ENCODE data around the gene KCP.

DNA sequence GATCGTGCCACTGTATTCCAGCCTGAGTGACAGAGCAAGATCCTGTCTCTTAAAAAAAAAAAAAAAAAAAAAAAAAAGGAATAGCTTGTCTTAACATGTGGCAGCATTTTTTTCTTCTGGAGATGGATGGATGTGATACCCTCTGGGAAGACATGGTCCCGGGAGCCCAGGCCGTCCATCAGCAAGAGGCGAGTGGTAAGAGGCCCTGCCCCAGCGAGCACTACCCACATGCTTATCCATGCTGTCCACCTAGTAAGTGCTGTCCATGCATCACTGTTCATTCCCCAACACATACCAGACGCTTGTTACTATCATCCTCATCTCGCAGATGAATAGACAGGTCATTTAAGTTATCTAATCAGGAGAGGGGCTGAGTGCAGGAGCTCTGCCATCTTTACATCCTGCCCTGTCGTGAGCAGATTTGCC, 35.0 kb downstream of the KCP start:
- TF ChIP-seq SIN3A (IDR thresholded peaks at IDR 0.05; ENCODE audit: borderline replicate concordance, low read depth, low read length) = no peak
- TF ChIP-seq, protein P1, sequence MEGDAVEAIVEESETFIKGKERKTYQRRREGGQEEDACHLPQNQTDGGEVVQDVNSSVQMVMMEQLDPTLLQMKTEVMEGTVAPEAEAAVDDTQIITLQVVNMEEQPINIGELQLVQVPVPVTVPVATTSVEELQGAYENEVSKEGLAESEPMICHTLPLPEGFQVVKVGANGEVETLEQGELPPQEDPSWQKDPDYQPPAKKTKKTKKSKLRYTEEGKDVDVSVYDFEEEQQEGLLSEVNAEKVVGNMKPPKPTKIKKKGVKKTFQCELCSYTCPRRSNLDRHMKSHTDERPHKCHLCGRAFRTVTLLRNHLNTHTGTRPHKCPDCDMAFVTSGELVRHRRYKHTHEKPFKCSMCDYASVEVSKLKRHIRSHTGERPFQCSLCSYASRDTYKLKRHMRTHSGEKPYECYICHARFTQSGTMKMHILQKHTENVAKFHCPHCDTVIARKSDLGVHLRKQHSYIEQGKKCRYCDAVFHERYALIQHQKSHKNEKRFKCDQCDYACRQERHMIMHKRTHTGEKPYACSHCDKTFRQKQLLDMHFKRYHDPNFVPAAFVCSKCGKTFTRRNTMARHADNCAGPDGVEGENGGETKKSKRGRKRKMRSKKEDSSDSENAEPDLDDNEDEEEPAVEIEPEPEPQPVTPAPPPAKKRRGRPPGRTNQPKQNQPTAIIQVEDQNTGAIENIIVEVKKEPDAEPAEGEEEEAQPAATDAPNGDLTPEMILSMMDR (IDR thresholded peaks at IDR 0.05) = no peak
- TF ChIP-seq POLR2AphosphoS5 (IDR thresholded peaks at IDR 0.05; ENCODE audit: low read depth, low read length) = peak; percentile 32; the same call in 1 of the 2 replicates
- TF ChIP-seq, protein P2, sequence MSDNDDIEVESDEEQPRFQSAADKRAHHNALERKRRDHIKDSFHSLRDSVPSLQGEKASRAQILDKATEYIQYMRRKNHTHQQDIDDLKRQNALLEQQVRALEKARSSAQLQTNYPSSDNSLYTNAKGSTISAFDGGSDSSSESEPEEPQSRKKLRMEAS (IDR thresholded peaks at IDR 0.05; ENCODE audit: low read depth) = no peak
- TF ChIP-seq RAD21 (IDR thresholded peaks at IDR 0.05; ENCODE audit: low read length) = no peak
- no peak for TF ChIP-seq RXRA (IDR thresholded peaks at IDR 0.05; ENCODE audit: borderline replicate concordance, low read depth)
- TF ChIP-seq FOXM1 (IDR thresholded peaks at IDR 0.05; ENCODE audit: low read depth) = no peak
- TF ChIP-seq, protein P3, sequence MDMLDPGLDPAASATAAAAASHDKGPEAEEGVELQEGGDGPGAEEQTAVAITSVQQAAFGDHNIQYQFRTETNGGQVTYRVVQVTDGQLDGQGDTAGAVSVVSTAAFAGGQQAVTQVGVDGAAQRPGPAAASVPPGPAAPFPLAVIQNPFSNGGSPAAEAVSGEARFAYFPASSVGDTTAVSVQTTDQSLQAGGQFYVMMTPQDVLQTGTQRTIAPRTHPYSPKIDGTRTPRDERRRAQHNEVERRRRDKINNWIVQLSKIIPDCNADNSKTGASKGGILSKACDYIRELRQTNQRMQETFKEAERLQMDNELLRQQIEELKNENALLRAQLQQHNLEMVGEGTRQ (IDR thresholded peaks at IDR 0.05; ENCODE audit: borderline replicate concordance, low read depth, low read length) = no peak
- TF ChIP-seq, protein P4, sequence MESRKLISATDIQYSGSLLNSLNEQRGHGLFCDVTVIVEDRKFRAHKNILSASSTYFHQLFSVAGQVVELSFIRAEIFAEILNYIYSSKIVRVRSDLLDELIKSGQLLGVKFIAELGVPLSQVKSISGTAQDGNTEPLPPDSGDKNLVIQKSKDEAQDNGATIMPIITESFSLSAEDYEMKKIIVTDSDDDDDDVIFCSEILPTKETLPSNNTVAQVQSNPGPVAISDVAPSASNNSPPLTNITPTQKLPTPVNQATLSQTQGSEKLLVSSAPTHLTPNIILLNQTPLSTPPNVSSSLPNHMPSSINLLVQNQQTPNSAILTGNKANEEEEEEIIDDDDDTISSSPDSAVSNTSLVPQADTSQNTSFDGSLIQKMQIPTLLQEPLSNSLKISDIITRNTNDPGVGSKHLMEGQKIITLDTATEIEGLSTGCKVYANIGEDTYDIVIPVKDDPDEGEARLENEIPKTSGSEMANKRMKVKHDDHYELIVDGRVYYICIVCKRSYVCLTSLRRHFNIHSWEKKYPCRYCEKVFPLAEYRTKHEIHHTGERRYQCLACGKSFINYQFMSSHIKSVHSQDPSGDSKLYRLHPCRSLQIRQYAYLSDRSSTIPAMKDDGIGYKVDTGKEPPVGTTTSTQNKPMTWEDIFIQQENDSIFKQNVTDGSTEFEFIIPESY (IDR thresholded peaks at IDR 0.05; ENCODE audit: borderline replicate concordance, low read depth) = no peak

Measured in SK-N-SH (cell line).